Central memory CD8-positive, alpha-beta T cell (primary cell): ENCODE results near the gene APP.

Experiments used
- ATAC-seq: fragments of 150-1000 bp; cut with Tn5 transposase; replicated peaks from 2 replicates; pipeline ENCODE4 v1.10.0; 2022; ENCODE audit warnings: mild to moderate bottlenecking, moderate FRiP score, moderate number of reproducible peaks; ENCODE audit not compliant: poor library complexity, severe bottlenecking; ENCODE audit errors: extremely low read depth
- DNase-seq, 2 donors: peaks; one replicate each; pipeline ENCODE4 v3.0.0; 2021; ENCODE audit warnings: low spot score in 2 of 2
- H3K27ac Mint-ChIP-seq: one replicate; pipeline ENCODE4 v1.8.0; 2022; ENCODE audit warnings: low read depth, mild to moderate bottlenecking, moderate library complexity, mixed read lengths
- H3K27me3 Mint-ChIP-seq: one replicate; pipeline ENCODE4 v1.8.0; 2022; ENCODE audit warnings: mixed read lengths
- H3K36me3 Mint-ChIP-seq: one replicate; pipeline ENCODE4 v1.8.0; 2022; ENCODE audit warnings: mild to moderate bottlenecking, moderate library complexity, mixed read lengths; ENCODE audit not compliant: insufficient read depth
- H3K4me1 Mint-ChIP-seq: one replicate; pipeline ENCODE4 v1.8.0; 2022; ENCODE audit warnings: mixed read lengths
- H3K4me3 Mint-ChIP-seq: one replicate; pipeline ENCODE4 v1.8.0; 2022; ENCODE audit warnings: mild to moderate bottlenecking, moderate library complexity, mixed read lengths
- H3K9me3 Mint-ChIP-seq: one replicate; pipeline ENCODE4 v1.8.0; 2022; ENCODE audit warnings: mixed read lengths

The APP gene

DNA sequence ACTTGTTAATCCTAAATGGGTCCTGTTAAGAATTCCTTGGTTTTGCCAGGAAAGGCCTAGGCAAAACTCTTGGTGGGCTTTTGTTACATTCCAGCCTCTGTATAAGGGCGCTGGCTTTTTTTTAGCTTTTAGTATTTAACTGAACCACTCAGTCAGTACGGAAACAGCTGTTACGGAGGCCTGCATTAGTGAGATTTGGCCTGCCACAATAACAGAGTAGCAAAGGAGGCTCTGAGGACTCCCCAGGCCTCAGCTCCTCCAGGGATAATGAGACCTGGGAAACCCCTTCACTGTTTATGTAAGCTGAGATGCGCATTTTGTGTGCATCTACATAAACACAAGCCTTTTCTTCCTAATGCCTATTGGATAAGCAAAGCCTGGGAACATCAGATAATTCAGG, 210.2 kb downstream of the APP start:
- DNase-seq (no peak), ATAC-seq (no peak)
- H3K27me3 Mint-ChIP-seq: no peaks in the 10 kb centered on the region
- H3K27ac Mint-ChIP-seq: no peak overlapping the region
- H3K9me3 Mint-ChIP-seq: no peaks in the 10 kb centered on the region
- H3K36me3 Mint-ChIP-seq: no peaks in the 10 kb centered on the region
- no peaks in the 10 kb centered on the region for H3K4me1 Mint-ChIP-seq
- no peak overlapping the region for H3K4me3 Mint-ChIP-seq

DNA sequence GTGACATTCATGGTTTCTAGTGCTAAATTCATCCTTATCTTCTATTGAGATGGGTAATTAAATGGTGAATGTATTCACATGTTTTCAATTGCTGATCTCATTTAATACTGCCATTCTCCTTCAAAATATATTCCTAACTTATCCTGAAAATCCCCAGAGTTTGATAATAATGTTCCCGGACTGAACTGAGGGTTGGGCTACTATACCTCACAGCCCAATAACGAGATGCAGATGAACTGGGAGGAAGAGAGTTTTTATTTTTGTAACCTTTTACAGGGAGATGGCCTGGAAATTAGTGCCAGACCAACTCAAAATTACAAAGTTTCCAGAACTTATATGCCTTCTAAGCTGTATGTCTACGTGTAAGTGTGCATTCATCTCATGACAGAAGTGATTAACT, 210.8 kb downstream of the APP start:
- Mint-ChIP-seq H3K27ac (no peak overlapping the region), H3K36me3 (peaks cover 2% of the 10 kb centered on the region), H3K9me3 (no peaks in the 10 kb centered on the region), H3K27me3 (no peaks in the 10 kb centered on the region), H3K4me3 (no peak overlapping the region), H3K4me1 (no peaks in the 10 kb centered on the region)
- DNase-seq (no peak), ATAC-seq (no peak)

GRCh38 chr21:25956993-25957714, 213.4 kb downstream of the APP start:
- Mint-ChIP-seq H3K27ac (no peak overlapping the region), H3K4me1 (no peaks in the 10 kb centered on the region), H3K36me3 (peaks cover 8% of the 10 kb centered on the region), H3K27me3 (no peaks in the 10 kb centered on the region), H3K4me3 (no peak overlapping the region), H3K9me3 (no peaks in the 10 kb centered on the region)
- DNase-seq (no peak), ATAC-seq (no peak)

GRCh38 chr21:25955646-25956045, 214.9 kb downstream of the APP start:
- Mint-ChIP-seq H3K9me3 (no peaks in the 10 kb centered on the region), H3K36me3 (peaks cover 8% of the 10 kb centered on the region), H3K4me3 (no peak overlapping the region), H3K4me1 (no peaks in the 10 kb centered on the region), H3K27ac (no peak overlapping the region), H3K27me3 (no peaks in the 10 kb centered on the region)
- ATAC-seq: no peak
- DNase-seq: no peak

DNA sequence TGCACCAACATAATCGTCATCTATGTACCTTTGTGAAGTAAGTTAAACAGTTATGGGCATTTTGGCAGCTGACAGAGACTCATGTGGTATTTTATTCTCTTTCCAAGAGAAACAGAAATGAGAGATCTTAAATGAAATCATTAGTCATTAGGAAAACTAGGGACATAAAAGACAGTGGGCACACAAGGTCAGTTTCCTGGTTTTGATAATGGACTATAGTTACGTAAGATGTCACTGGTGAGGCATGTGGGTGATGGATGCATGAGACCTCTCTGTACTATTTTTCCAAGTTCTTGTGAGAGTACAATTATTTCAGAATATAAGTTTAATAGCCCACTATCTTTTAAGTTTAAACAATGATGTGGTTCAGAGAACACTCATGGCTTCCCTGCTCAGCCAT, 216.9 kb downstream of the APP start:
- H3K4me3 Mint-ChIP-seq: no peak overlapping the region
- H3K4me1 Mint-ChIP-seq: no peaks in the 10 kb centered on the region
- no peak overlapping the region for H3K27ac Mint-ChIP-seq
- no peaks in the 10 kb centered on the region for H3K9me3 Mint-ChIP-seq
- H3K27me3 Mint-ChIP-seq: no peaks in the 10 kb centered on the region
- H3K36me3 Mint-ChIP-seq: peaks cover 8% of the 10 kb centered on the region
- ATAC-seq (no peak), DNase-seq (no peak)

DNA sequence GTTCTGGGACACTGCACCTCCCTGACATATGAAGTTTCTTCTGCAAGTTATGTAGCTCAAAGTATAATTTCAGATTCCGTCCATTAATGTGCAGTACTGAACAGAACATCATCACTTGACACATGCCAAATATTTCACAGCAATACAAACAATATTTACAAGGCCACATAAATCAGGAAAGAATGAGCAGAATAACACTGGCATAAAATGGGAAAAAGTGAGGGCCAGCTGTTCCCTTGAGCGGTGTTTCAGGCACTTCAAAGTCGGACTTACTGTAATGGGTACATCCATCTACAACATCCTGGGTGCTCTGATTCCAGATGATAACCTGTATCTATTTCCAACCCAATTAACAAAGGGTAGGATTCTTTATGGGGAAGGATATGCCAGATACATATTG, 217.4 kb downstream of the APP start:
- Mint-ChIP-seq H3K27ac (no peak overlapping the region), H3K36me3 (peaks cover 8% of the 10 kb centered on the region), H3K9me3 (no peaks in the 10 kb centered on the region), H3K4me3 (no peak overlapping the region), H3K4me1 (no peaks in the 10 kb centered on the region), H3K27me3 (no peaks in the 10 kb centered on the region)
- DNase-seq (no peak), ATAC-seq (no peak)

- peaks cover 8% of the 10 kb centered on the region for H3K36me3 Mint-ChIP-seq
- no peak overlapping the region for H3K4me3 Mint-ChIP-seq
- no peak for ATAC-seq
These were observed 218.3 kb downstream of the APP start for GRCh38 chr21:25952306-25952705.

DNA sequence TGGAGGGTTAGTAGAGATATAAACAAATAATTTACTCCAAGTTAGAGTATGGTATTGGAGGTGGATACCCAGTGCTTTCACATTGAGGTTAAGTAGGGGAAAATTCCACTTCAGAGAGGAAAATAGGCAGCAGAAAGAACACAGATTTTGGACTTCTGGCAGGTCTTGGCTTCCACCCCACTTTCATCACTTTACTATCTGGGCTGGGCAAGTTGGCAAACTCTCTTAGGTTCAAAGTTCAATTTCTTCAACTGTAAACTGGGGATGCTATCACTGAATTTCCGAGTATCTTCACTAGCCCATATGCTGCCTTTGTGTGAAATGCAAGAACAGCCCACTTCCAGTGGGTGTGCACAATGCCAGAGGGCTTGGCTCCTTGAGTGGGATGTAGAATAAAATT, 220.9 kb downstream of the APP start:
- H3K27me3 Mint-ChIP-seq: no peaks in the 10 kb centered on the region

More at GRCh38 chr21:25952306-25952705, 218.3 kb downstream of the APP start:
- Mint-ChIP-seq H3K9me3 (no peaks in the 10 kb centered on the region), H3K27ac (no peak overlapping the region), H3K27me3 (no peaks in the 10 kb centered on the region), H3K4me1 (no peaks in the 10 kb centered on the region)
- no peak for DNase-seq

GRCh38 chr21:25944672-25945213, 225.8 kb downstream of the APP start:
- no peak for ATAC-seq

More for the DNA sequence above, 220.9 kb downstream of the APP start:
- Mint-ChIP-seq H3K4me3 (no peak overlapping the region), H3K36me3 (peaks cover 5% of the 10 kb centered on the region), H3K4me1 (no peaks in the 10 kb centered on the region), H3K27ac (no peak overlapping the region), H3K9me3 (no peaks in the 10 kb centered on the region)
- no peak for DNase-seq
- ATAC-seq: no peak

GRCh38 chr21:25944082-25944481, 226.5 kb downstream of the APP start:
- DNase-seq (no peak), ATAC-seq (no peak)
- H3K27me3 Mint-ChIP-seq: no peaks in the 10 kb centered on the region
- H3K27ac Mint-ChIP-seq: no peak overlapping the region
- no peaks in the 10 kb centered on the region for H3K36me3 Mint-ChIP-seq
- H3K9me3 Mint-ChIP-seq: no peaks in the 10 kb centered on the region
- no peak overlapping the region for H3K4me3 Mint-ChIP-seq
- no peaks in the 10 kb centered on the region for H3K4me1 Mint-ChIP-seq

More at GRCh38 chr21:25944672-25945213, 225.8 kb downstream of the APP start:
- no peaks in the 10 kb centered on the region for H3K4me1 Mint-ChIP-seq
- no peaks in the 10 kb centered on the region for H3K9me3 Mint-ChIP-seq
- H3K36me3 Mint-ChIP-seq: no peaks in the 10 kb centered on the region
- no peak for DNase-seq
- H3K27me3 Mint-ChIP-seq: no peaks in the 10 kb centered on the region
- no peak overlapping the region for H3K4me3 Mint-ChIP-seq
- H3K27ac Mint-ChIP-seq: no peak overlapping the region

DNA sequence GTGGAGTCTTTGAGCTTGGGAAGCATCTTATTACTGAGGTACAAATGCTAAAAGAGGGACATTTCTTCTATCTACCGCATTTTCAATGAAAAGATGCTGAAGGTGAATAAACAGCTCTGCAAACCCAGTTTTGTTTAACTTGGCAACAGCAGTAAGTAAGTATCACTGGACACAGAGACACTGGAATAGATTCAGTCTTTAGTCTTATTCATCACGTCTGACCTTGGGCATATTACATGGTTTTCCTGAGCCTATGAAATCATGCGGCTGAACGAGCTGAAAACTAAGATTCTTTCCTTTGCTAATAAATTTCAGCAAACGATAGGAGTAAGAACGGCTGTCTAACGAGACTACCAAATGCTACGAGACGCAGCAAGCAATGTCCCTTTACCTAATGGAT, 228.4 kb downstream of the APP start:
- H3K4me1 Mint-ChIP-seq: no peaks in the 10 kb centered on the region
- no peaks in the 10 kb centered on the region for H3K9me3 Mint-ChIP-seq
- ATAC-seq (no peak), DNase-seq (no peak)
- H3K36me3 Mint-ChIP-seq: no peaks in the 10 kb centered on the region
- no peak overlapping the region for H3K27ac Mint-ChIP-seq
- H3K4me3 Mint-ChIP-seq: no peak overlapping the region
- no peaks in the 10 kb centered on the region for H3K27me3 Mint-ChIP-seq

- Mint-ChIP-seq H3K4me1 (no peaks in the 10 kb centered on the region), H3K36me3 (no peaks in the 10 kb centered on the region), H3K27me3 (no peaks in the 10 kb centered on the region), H3K27ac (no peak overlapping the region), H3K9me3 (no peaks in the 10 kb centered on the region), H3K4me3 (no peak overlapping the region)
- ATAC-seq: no peak
- no peak for DNase-seq
These were observed 231.2 kb downstream of the APP start for GRCh38 chr21:25939396-25939761.

- Mint-ChIP-seq H3K36me3 (no peaks in the 10 kb centered on the region), H3K4me3 (no peak overlapping the region), H3K9me3 (no peaks in the 10 kb centered on the region), H3K4me1 (no peaks in the 10 kb centered on the region), H3K27me3 (no peaks in the 10 kb centered on the region), H3K27ac (no peak overlapping the region)
- ATAC-seq (no peak), DNase-seq (no peak)
These were observed 231.7 kb downstream of the APP start for GRCh38 chr21:25938658-25939395.
